Endodermal cell (in vitro differentiated cells): ENCODE data around the gene DLST. TPM values are rescaled to one million over a fixed set of nuclear protein-coding genes. Genes with fewer than 3 reads are reported as not detected.

ENCODE experiments used
- DNase-seq: peaks from one replicate; pipeline ENCODE4 v3.0.0-alpha.2; 2017
- H3K27ac ChIP-seq: 2 replicates; pipeline ENCODE4 v1.5.1; 2013; ENCODE audit warnings: mild to moderate bottlenecking, low read depth, low read length, moderate library complexity
- H3K27me3 ChIP-seq: 2 replicates; pipeline ENCODE4 v1.6.1; 2013; ENCODE audit warnings: mild to moderate bottlenecking, low read length, moderate library complexity; ENCODE audit not compliant: insufficient read depth, control insufficient read depth, poor library complexity, severe bottlenecking
- H3K36me3 ChIP-seq: 2 replicates; pipeline ENCODE4 v1.7.0; 2013; ENCODE audit warnings: mild to moderate bottlenecking, low read length, moderate library complexity; ENCODE audit not compliant: control insufficient read depth, insufficient read depth
- H3K4me1 ChIP-seq: one replicate; pipeline ENCODE4 v1.7.0; 2013; ENCODE audit warnings: low read length; ENCODE audit not compliant: control insufficient read depth, insufficient read depth
- H3K4me3 ChIP-seq: 2 replicates; pipeline ENCODE4 v1.5.1; 2013; ENCODE audit warnings: mild to moderate bottlenecking, low read length, moderate library complexity
- H3K9ac ChIP-seq: 2 replicates; pipeline ENCODE4 v1.6.1; 2013; ENCODE audit warnings: mild to moderate bottlenecking, low read length, moderate library complexity; ENCODE audit not compliant: poor library complexity, severe bottlenecking; ENCODE audit errors: extremely low read depth
- H3K9me3 ChIP-seq: 2 replicates; pipeline ENCODE4 v1.6.1; 2013; ENCODE audit warnings: mild to moderate bottlenecking, low read length, moderate library complexity; ENCODE audit not compliant: control insufficient read depth
- H3K27ac Mint-ChIP-seq: 2 replicates; pipeline ENCODE4 v1.8.0; 2020; ENCODE audit warnings: mixed read lengths
- H3K27me3 Mint-ChIP-seq: 2 replicates; pipeline ENCODE4 v1.8.0; 2021; ENCODE audit warnings: mild to moderate bottlenecking, mixed read lengths; ENCODE audit not compliant: insufficient read depth
- H3K36me3 Mint-ChIP-seq: 2 replicates; pipeline ENCODE4 v1.8.0; 2020; ENCODE audit warnings: low read depth, mixed read lengths
- H3K4me1 Mint-ChIP-seq: 2 replicates; pipeline ENCODE4 v1.8.0; 2020; ENCODE audit warnings: mixed read lengths
- H3K4me3 Mint-ChIP-seq: 2 replicates; pipeline ENCODE4 v1.8.0; 2020; ENCODE audit warnings: mild to moderate bottlenecking, moderate library complexity, mixed read lengths
- H3K9me3 Mint-ChIP-seq: 2 replicates; pipeline ENCODE4 v1.8.0; 2020; ENCODE audit warnings: mild to moderate bottlenecking, mixed read lengths
- CTCF ChIP-seq: fragments of 200-600 bp; sonication (generic); conservative IDR thresholded peaks from 2 replicates; pipeline ENCODE4 v1.5.0; 2021; ENCODE audit warnings: antibody characterized with exemption, mild to moderate bottlenecking
- WGBS, 2 experiments: methylation state at CpG; one replicate each; pipeline versions ENCODE4 v1.1.5 to v1.1.7; 2013; ENCODE audit warnings: missing lambda C conversion rate in 2 of 2, mixed read lengths in 1 of 2; ENCODE audit not compliant: insufficient coverage in 1 of 2, insufficient read length in 1 of 2; 5-methylcytosine and 5-hydroxymethylcytosine counted together
- total RNA-seq, 2 donors: library from RNA; stranded (reverse); fragmentation: NEBNext Ultra II Directional in 1 of 2; extraction: Animal tissue kit (Norgen Biotek cat#: 25700) in 1 of 2; gene quantifications; 2 replicates in 1 of 2; 3 replicates in 1 of 2; pipeline ENCODE4 v1.2.1, GENCODE V29; 2021

Gene DLST
- total RNA-seq, 2 donors from 2014 or later = 119 to 126 TPM

DNA sequence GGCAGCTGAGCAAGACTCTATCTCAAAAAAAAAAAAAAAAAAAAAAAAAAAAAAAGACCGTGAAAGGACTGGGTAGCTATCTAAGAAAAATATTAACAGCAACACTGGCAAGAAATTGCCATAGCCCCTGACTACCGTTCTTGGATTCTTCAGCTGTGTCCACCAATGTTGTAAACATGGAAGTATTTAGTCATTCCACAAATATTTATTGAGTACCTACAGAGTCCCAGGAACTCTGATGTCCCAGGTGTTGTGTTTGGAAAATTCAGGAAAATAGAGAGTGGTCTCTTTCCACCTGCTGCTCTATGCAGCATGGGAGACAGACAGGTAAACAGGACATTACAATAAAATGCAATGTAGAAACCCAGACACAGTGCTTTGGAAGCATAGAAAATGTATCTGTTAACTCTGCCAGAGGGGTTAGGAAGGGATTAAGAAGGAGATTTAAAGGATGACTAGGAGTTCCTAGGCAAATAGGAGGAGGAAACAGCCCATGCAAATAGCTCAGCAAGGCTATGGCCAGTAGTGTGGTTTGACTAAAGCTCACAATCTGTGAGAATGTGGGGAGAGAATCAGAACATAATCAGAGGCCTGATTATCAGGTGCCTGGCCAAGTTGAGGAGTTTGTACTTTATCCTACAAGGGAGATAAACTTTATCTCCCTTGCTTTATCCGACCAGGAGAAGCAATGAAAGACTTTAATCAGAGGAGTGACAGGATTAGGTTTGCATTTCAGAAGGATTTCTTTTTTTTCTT is 2.1 kb upstream of the DLST start:
- no peak for TF ChIP-seq CTCF
- WGBS, 2 experiments = 45% methylated on average over 2 of the region's 3 CpGs; no CpG with 5 or more reads in 1 of the 2 experiments
- H3K27me3 ChIP-seq = peaks cover 28% of the 10 kb centered on the region
- H3K4me3 Mint-ChIP-seq = no peak overlapping the region
- peak overlapping the region; percentile 2 for H3K9ac ChIP-seq
- H3K36me3 ChIP-seq = peaks cover 5% of the 10 kb centered on the region
- H3K27ac ChIP-seq = no peak overlapping the region
- H3K4me1 Mint-ChIP-seq = peaks cover 38% of the 10 kb centered on the region
- peaks cover 21% of the 10 kb centered on the region for H3K27me3 Mint-ChIP-seq
- no peaks in the 10 kb centered on the region for H3K9me3 Mint-ChIP-seq
- H3K36me3 Mint-ChIP-seq = no peaks in the 10 kb centered on the region
- H3K4me3 ChIP-seq = no peak overlapping the region
- no peaks in the 10 kb centered on the region for H3K4me1 ChIP-seq
- H3K27ac Mint-ChIP-seq = peak overlapping the region; percentile 88
- no peaks in the 10 kb centered on the region for H3K9me3 ChIP-seq
- no peak for DNase-seq

DNA sequence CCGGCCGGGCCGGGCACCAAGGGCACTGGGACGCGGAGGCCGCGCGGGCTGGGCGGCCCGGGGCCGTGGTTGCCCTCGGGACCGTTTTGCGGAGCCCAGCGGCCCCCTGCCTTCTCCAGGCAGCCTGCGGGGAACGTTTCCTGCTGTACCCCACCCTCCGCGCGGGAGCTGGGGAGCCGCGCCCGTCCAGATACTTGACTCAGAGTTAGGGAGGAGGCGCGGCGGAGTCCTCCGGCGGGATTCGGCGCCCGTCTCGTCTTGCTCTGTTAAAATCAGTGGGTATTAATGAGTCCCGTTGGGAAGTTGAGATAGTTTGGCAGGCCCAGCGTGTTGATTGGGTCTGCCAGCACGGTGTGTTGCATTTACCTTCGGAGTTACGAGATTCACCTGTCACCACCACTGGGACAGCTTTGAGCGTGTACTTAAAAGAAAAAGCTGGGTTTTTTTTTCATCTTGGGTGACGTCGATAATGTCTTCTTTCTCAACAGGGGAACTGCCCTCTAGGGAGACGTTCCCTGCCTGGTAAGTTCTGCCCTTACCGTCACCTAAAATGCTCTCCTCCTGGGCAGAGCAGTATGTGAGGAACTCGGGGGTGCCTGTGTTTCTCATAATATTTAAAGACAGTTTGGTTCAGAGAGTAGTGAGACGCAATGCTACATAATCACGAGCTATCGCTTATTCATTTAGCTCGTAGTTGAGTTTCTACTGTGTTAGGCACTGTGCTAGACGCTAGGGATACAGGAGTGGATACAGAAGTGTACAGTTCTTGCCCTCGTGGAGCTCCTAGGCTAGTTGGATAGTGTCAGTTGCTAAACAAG is 596 bp downstream of the DLST start:
- H3K36me3 ChIP-seq = peaks cover 5% of the 10 kb centered on the region
- H3K4me1 ChIP-seq = peaks cover 4% of the 10 kb centered on the region
- Mint-ChIP-seq H3K36me3 (peaks cover 5% of the 10 kb centered on the region), H3K27me3 (peaks cover 4% of the 10 kb centered on the region), H3K4me1 (peaks cover 58% of the 10 kb centered on the region), H3K27ac (peak overlapping the region; percentile 98), H3K9me3 (no peaks in the 10 kb centered on the region), H3K4me3 (peak overlapping the region; percentile 95)
- no peak for DNase-seq
- WGBS, 2 experiments = 4 to 10% methylated on average over 20 to 49 of the region's 49 CpGs
- peak overlapping the region; percentile 65 for H3K9ac ChIP-seq
- H3K9me3 ChIP-seq = no peaks in the 10 kb centered on the region
- H3K27me3 ChIP-seq = peaks cover 6% of the 10 kb centered on the region
- peak overlapping the region; percentile 96 for H3K4me3 ChIP-seq
- H3K27ac ChIP-seq = peak overlapping the region; percentile 21
- TF ChIP-seq CTCF = no peak

GRCh38 chr14:74886001-74886400 is 4.3 kb downstream of the DLST start:
- peaks cover 63% of the 10 kb centered on the region for H3K4me1 Mint-ChIP-seq
- no peaks in the 10 kb centered on the region for H3K9me3 Mint-ChIP-seq
- Histone ChIP-seq H3K36me3 (peaks cover 20% of the 10 kb centered on the region), H3K4me1 (peaks cover 13% of the 10 kb centered on the region), H3K27ac (no peak overlapping the region), H3K9ac (no peak overlapping the region), H3K27me3 (no peaks in the 10 kb centered on the region), H3K9me3 (no peaks in the 10 kb centered on the region), H3K4me3 (no peak overlapping the region)
- H3K27me3 Mint-ChIP-seq = no peaks in the 10 kb centered on the region
- 55 to 58% methylated on average over 2 to 3 of the region's 3 CpGs for WGBS, 2 experiments
- H3K36me3 Mint-ChIP-seq = peaks cover 24% of the 10 kb centered on the region
- H3K27ac Mint-ChIP-seq = peak overlapping the region; percentile 68
- TF ChIP-seq CTCF = no peak
- peak overlapping the region; percentile 95 for H3K4me3 Mint-ChIP-seq
- peak; percentile 75 for DNase-seq
